Testis (tissue), 3 donors: ENCODE results near the gene QRFP. TPM values are rescaled to one million over a fixed set of nuclear protein-coding genes. Genes with fewer than 3 reads are reported as not detected.

Source experiments
- DNase-seq: peaks from one replicate; pipeline ENCODE4 v3.0.0-alpha.2; 2019
- H3K27ac ChIP-seq, 2 donors: fragments of 200-600 bp; sonication (generic); one replicate each; pipeline ENCODE4 v1.5.1; 2019
- H3K27me3 ChIP-seq: fragments of 200-600 bp; sonication (generic); one replicate; pipeline ENCODE4 v1.5.1; 2019
- H3K36me3 ChIP-seq: fragments of 200-600 bp; sonication (generic); one replicate; pipeline ENCODE4 v1.5.1; 2017; ENCODE audit warnings: low read depth; ENCODE audit errors: missing control alignments
- H3K4me1 ChIP-seq: fragments of 200-600 bp; sonication (generic); one replicate; pipeline ENCODE4 v1.5.1; 2019
- H3K4me3 ChIP-seq, 2 donors: fragments of 200-600 bp; sonication (generic); one replicate each; pipeline ENCODE4 v1.5.1; 2017 to 2019
- H3K9me3 ChIP-seq: fragments of 200-600 bp; sonication (generic); one replicate; pipeline ENCODE4 v1.5.1; 2017
- CTCF ChIP-seq, 3 experiments: fragments of 450-650 bp in 2 of 3; fragments of 200-600 bp in 1 of 3; sonication (generic) in 1 of 3; IDR thresholded peaks; one replicate each; pipeline ENCODE4 v1.5.1; 2016 to 2019; ENCODE audit warnings: antibody characterized with exemption in 3 of 3, mild to moderate bottlenecking in 2 of 3, moderate library complexity in 1 of 3
- POLR2A ChIP-seq: fragments of 450-650 bp; IDR thresholded peaks from one replicate; pipeline ENCODE4 v1.6.1; 2017; ENCODE audit warnings: antibody characterized with exemption, mild to moderate bottlenecking, moderate library complexity
- WGBS, 2 donors: methylation state at CpG; one replicate each; pipeline ENCODE4 v1.1.5; 2018; 5-methylcytosine and 5-hydroxymethylcytosine counted together
- intact Hi-C: fragments of 100-400 bp; cut with DNase I; formaldehyde crosslinking; loops from one replicate; pipeline ENCODE4 v1.15.1; 2023; ENCODE audit warnings: low total_unique reads
- polyA plus RNA-seq: library from polyadenylated mRNA; stranded (reverse); fragments of 350-450 nt; fragmentation: Illumina TruSeq; extraction: RNeasy Lipid Tissue Mini Kit (QIAGEN cat#74804); gene quantifications from one replicate; pipeline ENCODE4 v1.2.3, GENCODE V29; 2014; ENCODE audit warnings: low read depth, low replicate concordance; ENCODE audit not compliant: insufficient read depth
- total RNA-seq, 2 donors: library from RNA; depleted of rRNA; stranded (reverse); fragments of >200 nt; gene quantifications; one replicate each; pipeline ENCODE4 v1.2.3, GENCODE V29; 2016

The QRFP gene
- total and polyA plus RNA-seq, 3 donors from 2014 or later = 0.24 TPM; not detected in 2

- H3K36me3 ChIP-seq = no peaks in the 10 kb centered on the region
- H3K27me3 ChIP-seq = no peaks in the 10 kb centered on the region
- no peak for DNase-seq
- H3K9me3 ChIP-seq = no peaks in the 10 kb centered on the region
- H3K27ac ChIP-seq = peak overlapping the region in 1 of 2 donors; percentile 72
- no peak overlapping the region for H3K4me3 ChIP-seq
- intact Hi-C loops = no loop called here
- no peaks in the 10 kb centered on the region for H3K4me1 ChIP-seq
- no peak for TF ChIP-seq POLR2A
- no peak for TF ChIP-seq CTCF (IDR thresholded peaks at IDR 0.05)
- WGBS, 2 donors = 72 to 80% methylated on average over 20 of the region's 20 CpGs
Observed at GRCh38 chr9:130858739-130859705, 37.6 kb downstream of the QRFP start.

GRCh38 chr9:130857864-130858738, 38.5 kb downstream of the QRFP start:
- Histone ChIP-seq H3K4me3 (no peak overlapping the region), H3K27me3 (no peaks in the 10 kb centered on the region), H3K9me3 (no peaks in the 10 kb centered on the region), H3K36me3 (no peaks in the 10 kb centered on the region), H3K27ac (peak overlapping the region in 1 of 2 donors; percentile 72), H3K4me1 (no peaks in the 10 kb centered on the region)
- no peak for DNase-seq
- intact Hi-C loops = no loop called here
- 66 to 72% methylated on average over 22 of the region's 22 CpGs for WGBS, 2 donors
- TF ChIP-seq POLR2A = no peak
- no peak for TF ChIP-seq CTCF (IDR thresholded peaks at IDR 0.05)

- no peak overlapping the region for H3K27ac ChIP-seq
- 85 to 87% methylated on average over 8 of the region's 8 CpGs for WGBS, 2 donors
- DNase-seq = no peak
- H3K27me3 ChIP-seq = no peaks in the 10 kb centered on the region
- H3K4me1 ChIP-seq = no peaks in the 10 kb centered on the region
- H3K9me3 ChIP-seq = no peaks in the 10 kb centered on the region
- H3K4me3 ChIP-seq = no peak overlapping the region
- no peak for TF ChIP-seq CTCF (IDR thresholded peaks at IDR 0.05)
- no peak for TF ChIP-seq POLR2A
- H3K36me3 ChIP-seq = no peaks in the 10 kb centered on the region
- intact Hi-C loops = no loop called here
Observed at GRCh38 chr9:130856474-130856873, 40.1 kb downstream of the QRFP start.

- no peaks in the 10 kb centered on the region for H3K36me3 ChIP-seq
- DNase-seq = no peak
- TF ChIP-seq CTCF (IDR thresholded peaks at IDR 0.05) (no peak), POLR2A (no peak)
- H3K27ac ChIP-seq = no peak overlapping the region
- no peaks in the 10 kb centered on the region for H3K9me3 ChIP-seq
- 88 to 93% methylated on average over 7 to 9 of the region's 9 CpGs for WGBS, 2 donors
- no peaks in the 10 kb centered on the region for H3K27me3 ChIP-seq
- intact Hi-C loops = no loop called here
- no peaks in the 10 kb centered on the region for H3K4me1 ChIP-seq
- no peak overlapping the region for H3K4me3 ChIP-seq
Observed at GRCh38 chr9:130854835-130855234, 41.8 kb downstream of the QRFP start.
